K562 (cell line): ENCODE data around the gene NPC1L1. TPM values are rescaled to one million over a fixed set of nuclear protein-coding genes. Genes with fewer than 3 reads are reported as not detected.

Experiments used
- ATAC-seq: fragments of 200-7000 bp; cut with Tn5 transposase; 3 replicates; pipeline ENCODE4 v1.9.1; 2020; ENCODE audit warnings: moderate library complexity
- BruUV-seq: library from RNA; stranded (reverse); fragments of 400-500 nt; replicated peaks from 2 replicates; lab custom pipeline; 2021; lab: Mats Ljungman, UMichigan
- CTCF ChIA-PET: fragments of 300-600 bp; formaldehyde crosslinking; extraction: SDS; loops from one replicate; lab custom pipeline; 2021; ENCODE audit warnings: low intra/inter-chr PET ratio; lab: Yijun Ruan, JAX
- POLR2A ChIA-PET: fragments of 300-600, 350-650 bp; sonication (Branson Sonifier 250); formaldehyde crosslinking; extraction: SDS; loops from one replicate; lab custom pipeline; 2021; ENCODE audit warnings: antibody characterized with exemption, inconsistent platforms; lab: Yijun Ruan, JAX
- DNase-seq, 4 experiments: peaks; one replicate each; pipeline versions ENCODE4 v3.0.0 to v3.0.0-alpha.2; 2011 to 2018; ENCODE audit warnings: low spot score in 3 of 4, mixed read lengths in 3 of 4; ENCODE audit errors: extremely low read depth in 1 of 4
- FAIRE-seq: peaks from 2 replicates; lab custom pipeline; 2011; peaks lifted over from hg19 to GRCh38; lab: Jason Lieb, UNC
- H2AFZ ChIP-seq: 2 replicates; pipeline ENCODE4 v1.6.0; 2011; ENCODE audit warnings: low read depth, low read length, control low read depth, inconsistent platforms
- H3K27ac ChIP-seq: fragments of 200-600 bp; 3 replicates; pipeline ENCODE4 v1.8.0; 2011; ENCODE audit warnings: low read depth, mild to moderate bottlenecking, control low read depth, inconsistent platforms, low read length, moderate library complexity, mixed read lengths; ENCODE audit errors: extremely low read depth
- H3K27me3 ChIP-seq, 2 experiments: fragments of 300-600 bp in 1 of 2; 2 replicates in 1 of 2; 3 replicates in 1 of 2; pipeline versions ENCODE4 v1.6.0 to v1.8.0; 2011; ENCODE audit warnings: inconsistent platforms in 2 of 2, low read length in 2 of 2, mild to moderate bottlenecking in 1 of 2, mixed read lengths in 1 of 2, moderate library complexity in 1 of 2; ENCODE audit not compliant: control insufficient read depth in 2 of 2, insufficient read depth in 2 of 2
- H3K36me3 ChIP-seq: fragments of 300-600 bp; 3 replicates; pipeline ENCODE4 v1.8.0; 2011; ENCODE audit warnings: mild to moderate bottlenecking, low read length, inconsistent platforms; ENCODE audit not compliant: control insufficient read depth, insufficient read depth
- H3K4me1 ChIP-seq, 2 experiments: fragments of 200-600 bp in 1 of 2; replicated peaks in 1 of 2; 2 replicates in 1 of 2; 3 replicates in 1 of 2; pipeline versions ENCODE4 v1.5.1 to v1.8.0; 2011; ENCODE audit warnings: inconsistent platforms in 2 of 2, low read length in 2 of 2, mild to moderate bottlenecking in 1 of 2, mixed read lengths in 1 of 2, moderate library complexity in 1 of 2; ENCODE audit not compliant: control insufficient read depth in 2 of 2, insufficient read depth in 2 of 2
- H3K4me2 ChIP-seq: 2 replicates; pipeline ENCODE4 v1.6.1; 2011; ENCODE audit warnings: low read length, control low read depth, inconsistent platforms, mixed read lengths; ENCODE audit not compliant: insufficient read depth
- H3K4me3 ChIP-seq: fragments of 200-600 bp; sonication (generic), shearing (Covaris generic); 2 replicates; pipeline ENCODE4 v1.5.1; 2016; ENCODE audit warnings: control low read depth, inconsistent platforms
- H3K79me2 ChIP-seq: fragments of 200-600 bp; 3 replicates; pipeline ENCODE4 v1.8.0; 2011; ENCODE audit warnings: low read length, inconsistent platforms; ENCODE audit not compliant: control insufficient read depth, insufficient read depth
- H3K9ac ChIP-seq, 2 experiments: 2 replicates each; pipeline versions ENCODE4 v1.6.0 to v1.6.1; 2011; ENCODE audit warnings: low read depth in 2 of 2, low read length in 2 of 2, control low read depth in 1 of 2, inconsistent platforms in 1 of 2, mild to moderate bottlenecking in 1 of 2, mixed read lengths in 1 of 2; ENCODE audit not compliant: insufficient read depth in 1 of 2
- H3K9me1 ChIP-seq: one replicate; pipeline ENCODE4 v1.6.0; 2011; ENCODE audit warnings: inconsistent platforms, mild to moderate bottlenecking, low read length, moderate library complexity; ENCODE audit not compliant: control insufficient read depth, insufficient read depth
- H3K9me3 ChIP-seq: replicated peaks from 2 replicates; pipeline ENCODE4 v1.5.1; 2011; ENCODE audit warnings: low read depth, low read length, inconsistent platforms; ENCODE audit not compliant: control insufficient read depth, insufficient read depth
- H4K20me1 ChIP-seq: replicated peaks from 2 replicates; pipeline ENCODE4 v1.6.1; 2011; ENCODE audit warnings: low read length, inconsistent platforms, mixed read lengths; ENCODE audit not compliant: control insufficient read depth, insufficient read depth
- CTCF ChIP-seq, 3 experiments: IDR thresholded peaks in 2 of 3; conservative IDR thresholded peaks in 1 of 3; 2 replicates each; pipeline ENCODE4 v1.5.1; 2011 to 2012; ENCODE audit warnings: low read length in 3 of 3, mild to moderate bottlenecking in 3 of 3, control low read depth in 2 of 3, improper control_type of control experiment in 1 of 3, inconsistent platforms in 1 of 3, low read depth in 1 of 3, mixed read lengths in 1 of 3, moderate library complexity in 1 of 3; ENCODE audit not compliant: insufficient read depth in 2 of 3
- MCM2 ChIP-seq: fragments of 450-650 bp; IDR thresholded peaks from 2 replicates; pipeline ENCODE4 v1.6.1; 2017; ENCODE audit warnings: low read depth, mild to moderate bottlenecking
- MTA1 ChIP-seq: fragments of 450-650 bp; IDR thresholded peaks from 2 replicates; pipeline ENCODE4 v1.6.1; 2017; ENCODE audit warnings: borderline replicate concordance
- ZKSCAN8 ChIP-seq: fragments of 200-800 bp; sonication (Bioruptor generic); IDR thresholded peaks from 2 replicates; pipeline ENCODE4 v1.6.1; 2016; ENCODE audit warnings: missing genetic modification characterization, missing compliant biosample characterization
- WGBS: fragments of 100-300 bp; shearing (Covaris generic); methylation state at CpG from one replicate; pipeline ENCODE4 v1.1.6; 2016; ENCODE audit warnings: low coverage, mixed read lengths; ENCODE audit not compliant: insufficient coverage; ENCODE audit errors: missing lambda C conversion rate; 5-methylcytosine and 5-hydroxymethylcytosine counted together
- in situ Hi-C: fragments of 300-500 bp; cut with MboI; formaldehyde crosslinking; loops from 4 replicates; pipeline ENCODE4 v1.15.0; 2018; ENCODE audit warnings: inconsistent platforms, mixed read lengths
- intact Hi-C: fragments of 100-400 bp; cut with micrococcal nuclease; formaldehyde crosslinking; loops from 2 replicates; pipeline ENCODE4 v1.14.2; 2022
- polyA plus RNA-seq, 8 experiments: library from polyadenylated mRNA; depleted of rRNA in 4 of 8; stranded (reverse) in 5 of 8; unstranded in 3 of 8; fragments of >200 nt; fragmentation: Nextera tagmentation in 2 of 8; fragmentation: Illumina TruSeq in 1 of 8; extraction: Ambion mirVana in 2 of 8; extraction: Trizol in 1 of 8; gene quantifications; 2 replicates each; pipeline versions ENCODE4 v1.2.1 to v1.2.3, GENCODE V29; 2011 to 2014; ENCODE audit warnings: inconsistent platforms in 1 of 8, missing spikeins in 1 of 8
- total RNA-seq, 7 experiments: library from RNA; depleted of rRNA in 6 of 7; stranded (reverse); fragments of >200 nt in 6 of 7; fragmentation: Illumina TruSeq in 2 of 7; extraction: Trizol in 2 of 7; gene quantifications; 2 replicates each; pipeline versions ENCODE4 v1.2.1 to v1.2.3, GENCODE V29; 2011 to 2021; ENCODE audit warnings: low replicate concordance in 1 of 7

NPC1L1 gene
- total and polyA plus RNA-seq, 9 of the 15 experiments (the other 6 are each of a cell fraction or from before 2014, with no cell fraction given), result 0.01 to 0.18 (median 0.07) TPM; not detected in 4

- no peak for TF ChIP-seq ZKSCAN8 (CRISPR knock-in tag)
- TF ChIP-seq CTCF (IDR thresholded peaks at IDR 0.05 in 2 of 3, conservative IDR thresholded peaks at IDR 0.05 in 1 of 3; ENCODE audit: insufficient read depth in 2 of 3, low read depth in 1 of 3, low read length in 3 of 3), result no peak
- TF ChIP-seq MCM2, result no peak
Observed at GRCh38 chr7:44482502-44483485, 58.3 kb downstream of the NPC1L1 start (continued).

- no peak for FAIRE-seq
- WGBS, result 95% methylated on average over 8 of the region's 8 CpGs
- ATAC-seq, result no peak
- H3K4me2 ChIP-seq, result no peak overlapping the region
- no peaks in the 10 kb centered on the region for H3K9me1 ChIP-seq
- no peak overlapping the region for H3K4me3 ChIP-seq
- no peak for DNase-seq
- no peak overlapping the region for H3K9ac ChIP-seq
- in situ Hi-C loops (loop anchor here (10.0 kb wide), 1 partner anchor 233 kb away; no protein-coding TSS in a partner anchor), intact Hi-C loops (loop anchor here (1.0 to 10.0 kb wide), 3 partner anchors 89 to 237 kb away; no protein-coding TSS in a partner anchor)
- BruUV-seq, result no TSS peak
- TF ChIP-seq MTA1, result no peak
- no peaks in the 10 kb centered on the region for H3K27me3 ChIP-seq
- no peak overlapping the region for H2AFZ ChIP-seq
- ChIA-PET CTCF (interaction anchor here (0.7 kb wide), 1 partner anchor 130 kb away, joined by 3 read pairs; no protein-coding TSS in a partner anchor), POLR2A (no interaction called here)
- H3K4me1 ChIP-seq, result no peaks in the 10 kb centered on the region; a peak in 1 of 5 replicates
- peaks cover 9% of the 10 kb centered on the region for H4K20me1 ChIP-seq
- H3K27ac ChIP-seq, result no peak overlapping the region
- H3K9me3 ChIP-seq, result no peaks in the 10 kb centered on the region; the same call in 1 of the 2 replicates
- H3K36me3 ChIP-seq, result peaks cover 80% of the 10 kb centered on the region
- peaks cover 12% of the 10 kb centered on the region; the same call in 2 of the 3 replicates for H3K79me2 ChIP-seq
Observed at GRCh38 chr7:44477938-44478337, 63.2 kb downstream of the NPC1L1 start.
